Gastroesophageal sphincter (tissue), 3 donors: Measurements from ENCODE around the gene MTHFD1L.

Source experiments
- CTCF ChIP-seq, 4 experiments: fragments of 200-600 bp in 2 of 4; fragments of 450-650 bp in 2 of 4; sonication (generic) in 1 of 4; IDR thresholded peaks; one replicate each; pipeline ENCODE4 v1.5.1; 2017 to 2019; ENCODE audit warnings: antibody characterized with exemption in 4 of 4, mild to moderate bottlenecking in 2 of 4, moderate library complexity in 2 of 4
- EP300 ChIP-seq: sonication (generic); formaldehyde crosslinking; IDR thresholded peaks from one replicate; pipeline ENCODE4 v1.6.1; 2017; ENCODE audit warnings: antibody characterized with exemption, mild to moderate bottlenecking
- POLR2A ChIP-seq, 2 donors: fragments of 450-650 bp; IDR thresholded peaks; one replicate each; pipeline ENCODE4 v1.6.1; 2017; ENCODE audit warnings: antibody characterized with exemption in 2 of 2, mild to moderate bottlenecking in 2 of 2, moderate library complexity in 1 of 2

DNA sequence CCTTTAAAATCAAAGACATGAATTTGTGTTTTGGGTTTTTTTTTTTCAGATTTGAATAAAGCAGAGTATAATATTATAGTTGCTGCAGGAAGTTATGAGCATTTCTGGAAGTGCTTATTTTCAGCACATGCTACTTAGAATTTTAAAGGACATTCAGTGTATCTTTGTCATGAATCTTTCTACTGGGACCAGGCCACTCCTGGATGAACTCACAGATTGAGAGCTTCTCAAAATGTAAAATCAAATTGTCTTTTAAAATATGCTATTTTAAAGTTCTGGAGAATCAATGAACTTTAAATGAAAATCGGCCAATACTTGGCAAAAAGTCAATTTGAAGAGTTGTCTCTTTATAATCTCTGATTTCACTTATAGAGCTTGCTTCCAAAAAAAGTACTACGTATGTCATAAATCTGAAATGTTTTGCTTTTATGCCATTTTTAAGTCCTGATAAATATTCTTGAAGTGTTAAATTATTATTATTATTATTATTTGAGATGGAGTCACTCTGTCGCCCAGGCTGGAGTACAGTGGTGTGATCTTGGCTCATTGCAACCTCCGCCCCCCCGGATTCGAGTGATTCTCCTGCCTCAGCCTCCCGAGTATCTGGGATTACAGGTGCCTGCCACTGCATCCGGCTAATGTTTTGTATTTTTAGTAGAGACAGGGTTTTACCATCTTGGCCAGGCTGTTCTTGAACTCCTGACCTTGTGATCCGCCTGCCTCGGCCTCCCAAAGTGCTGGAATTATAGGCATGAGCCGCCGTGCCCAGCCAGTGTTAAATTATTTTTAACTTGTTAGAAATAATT, 198.5 kb downstream of the MTHFD1L start:
- TF ChIP-seq EP300 (no peak), CTCF (IDR thresholded peaks at IDR 0.05) (no peak), POLR2A (IDR thresholded peaks at IDR 0.05) (no peak)
